Activated CD4-positive, alpha-beta T cell treated with anti-CD3 and anti-CD28 coated beads, Interleukin-2, amount 50 U/mL, for 16 hours (primary cell): ENCODE results near the gene PCDHA9.

Experiments
- DNase-seq: peaks from one replicate; pipeline ENCODE4 v3.0.0-alpha.2; 2020

PCDHA9 gene

GRCh38 chr5:140877262-140877581 lies 29.0 kb downstream of the PCDHA9 start:
- DNase-seq = no peak

- DNase-seq = no peak
These were observed 33.9 kb downstream of the PCDHA9 start, which contains the start of gene PCDHA13 for GRCh38 chr5:140881889-140882590. Gene PCDHA13 (plus strand): TSS chr5:140882124. CDS start chr5:140882269, 145 bp downstream.

- DNase-seq = no peak
These were observed 34.4 kb downstream of the PCDHA9 start for GRCh38 chr5:140882591-140882899.

GRCh38 chr5:140883373-140883772 lies 35.2 kb downstream of the PCDHA9 start:
- no peak for DNase-seq

- DNase-seq = no peak
These were observed 35.9 kb downstream of the PCDHA9 start for GRCh38 chr5:140883927-140884697.
